ENCODE measurements around the gene KCNS1. TPM values are rescaled to one million over a fixed set of nuclear protein-coding genes. Genes with fewer than 3 reads are reported as not detected.
A peak's percentile ranks its signal among the peaks of the same experiment; 100 is the strongest.

KCNS1 gene
- total RNA-seq, 2 experiments from 2014 or later, result not detected

DNA sequence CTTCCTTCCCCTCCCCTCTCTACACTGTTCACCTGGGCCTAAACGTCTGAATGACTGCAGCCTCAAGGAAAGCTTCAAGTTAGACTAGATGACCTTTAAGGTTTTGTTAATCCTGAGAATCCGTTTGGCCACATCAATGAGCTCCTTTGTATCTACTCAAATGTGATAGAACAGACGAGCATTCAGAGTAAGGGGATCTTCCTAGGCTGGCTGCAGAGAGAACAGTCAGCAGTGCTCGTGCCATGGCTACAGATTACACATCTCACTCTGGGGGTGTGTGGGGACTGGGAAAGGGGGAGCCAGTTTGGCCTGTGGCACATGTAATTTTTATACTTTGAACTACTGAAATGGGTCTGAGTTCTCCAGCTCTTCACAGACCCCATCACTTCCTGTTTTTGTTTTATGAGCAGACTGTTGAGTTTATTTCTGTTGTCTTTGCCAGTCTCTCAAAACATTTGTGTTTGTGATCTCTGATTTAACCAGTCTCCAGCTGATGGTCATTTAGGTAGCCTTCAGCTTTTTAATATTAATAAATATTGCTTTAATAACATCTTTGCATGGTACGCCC, 50.9 kb downstream of the KCNS1 start:
- CTCF ChIA-PET (ENCODE audit: unreplicated experiment), result interaction anchor here (0.9 to 1.1 kb wide), 3 partner anchors 10 to 45 kb away, joined by 3 read pairs; no protein-coding TSS in a partner anchor
- Histone ChIP-seq H3K9me2 (ENCODE audit: insufficient read depth, low read length) (no peaks in the 10 kb centered on the region), H3K36me3 (ENCODE audit: insufficient read depth, low read length) (peaks cover 59% of the 10 kb centered on the region), H3K27ac (ENCODE audit: low read depth, low read length, poor library complexity, severe bottlenecking) (peak overlapping the region; percentile 66), H2AFZ (ENCODE audit: low read length) (no peak overlapping the region), H3K4me3 (ENCODE audit: low read depth, low read length, poor library complexity, severe bottlenecking) (peak overlapping the region; percentile 10), H3K9me3 (ENCODE audit: low read length) (no peaks in the 10 kb centered on the region), H3K4me1 (ENCODE audit: insufficient read depth, low read length, poor library complexity, severe bottlenecking) (peaks cover 61% of the 10 kb centered on the region), H4K20me1 (ENCODE audit: insufficient read depth, low read length) (peaks cover 29% of the 10 kb centered on the region; the same call in 1 of the 2 replicates), H3K4me2 (ENCODE audit: low read length) (peak overlapping the region; percentile 73), H3K79me2 (ENCODE audit: insufficient read depth, low read depth, low read length) (peaks cover 66% of the 10 kb centered on the region)
- no peak for TF ChIP-seq EZH2phosphoT487 (IDR thresholded peaks at IDR 0.05; ENCODE audit: borderline replicate concordance, low read depth, low read length)
- DNase-seq (ENCODE audit: low spot score), result peak; percentile 50
- no TSS peak for BruUV-seq (replicated peaks)
- POLR2A ChIA-PET, result interaction anchor here (0.9 to 3.1 kb wide), 8 partner anchors 10 to 89 kb away, joined by 3 to 25 read pairs (median 4); no protein-coding TSS in a partner anchor
- intact Hi-C loops (cut with micrococcal nuclease; ENCODE audit: unreplicated experiment), result no loop called here

DNA sequence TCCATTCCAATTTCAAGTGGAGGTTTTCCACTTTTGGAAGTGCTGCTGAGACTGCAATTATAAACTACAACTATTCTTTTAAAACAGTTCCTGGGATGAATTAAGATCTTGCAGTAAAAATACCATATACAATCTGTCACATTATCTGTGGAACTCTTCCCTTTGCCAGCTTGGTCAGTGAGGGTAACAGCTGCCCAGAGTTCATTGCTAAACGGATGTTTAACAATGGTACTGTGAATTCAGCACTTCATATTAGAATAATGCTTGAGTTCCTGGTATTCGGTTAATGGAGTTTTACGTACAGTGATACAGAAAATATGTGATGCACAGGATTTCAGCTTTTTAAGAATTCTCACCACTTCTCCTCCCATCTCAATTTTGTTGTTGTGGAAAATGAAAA, 51.5 kb downstream of the KCNS1 start:
- ChIA-PET POLR2A (interaction anchor here (1.0 to 3.1 kb wide), 5 partner anchors 10 to 90 kb away, joined by 3 to 25 read pairs (median 6); no protein-coding TSS in a partner anchor), CTCF (ENCODE audit: unreplicated experiment) (interaction anchor here (0.9 kb wide), 2 partner anchors 11 to 46 kb away, joined by 3 read pairs; no protein-coding TSS in a partner anchor)
- H3K4me2 ChIP-seq (ENCODE audit: low read length), result peak overlapping the region; percentile 73
- H3K9me3 ChIP-seq (ENCODE audit: low read length), result no peaks in the 10 kb centered on the region
- no peaks in the 10 kb centered on the region for H3K9me2 ChIP-seq (ENCODE audit: insufficient read depth, low read length)
- H4K20me1 ChIP-seq (ENCODE audit: insufficient read depth, low read length), result peaks cover 29% of the 10 kb centered on the region; the same call in 1 of the 2 replicates
- BruUV-seq (replicated peaks), result no TSS peak
- H2AFZ ChIP-seq (ENCODE audit: low read length), result no peak overlapping the region
- TF ChIP-seq, protein P1, sequence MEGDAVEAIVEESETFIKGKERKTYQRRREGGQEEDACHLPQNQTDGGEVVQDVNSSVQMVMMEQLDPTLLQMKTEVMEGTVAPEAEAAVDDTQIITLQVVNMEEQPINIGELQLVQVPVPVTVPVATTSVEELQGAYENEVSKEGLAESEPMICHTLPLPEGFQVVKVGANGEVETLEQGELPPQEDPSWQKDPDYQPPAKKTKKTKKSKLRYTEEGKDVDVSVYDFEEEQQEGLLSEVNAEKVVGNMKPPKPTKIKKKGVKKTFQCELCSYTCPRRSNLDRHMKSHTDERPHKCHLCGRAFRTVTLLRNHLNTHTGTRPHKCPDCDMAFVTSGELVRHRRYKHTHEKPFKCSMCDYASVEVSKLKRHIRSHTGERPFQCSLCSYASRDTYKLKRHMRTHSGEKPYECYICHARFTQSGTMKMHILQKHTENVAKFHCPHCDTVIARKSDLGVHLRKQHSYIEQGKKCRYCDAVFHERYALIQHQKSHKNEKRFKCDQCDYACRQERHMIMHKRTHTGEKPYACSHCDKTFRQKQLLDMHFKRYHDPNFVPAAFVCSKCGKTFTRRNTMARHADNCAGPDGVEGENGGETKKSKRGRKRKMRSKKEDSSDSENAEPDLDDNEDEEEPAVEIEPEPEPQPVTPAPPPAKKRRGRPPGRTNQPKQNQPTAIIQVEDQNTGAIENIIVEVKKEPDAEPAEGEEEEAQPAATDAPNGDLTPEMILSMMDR (conservative IDR thresholded peaks at IDR 0.05; ENCODE audit: low read length), result no peak
- no peak for TF ChIP-seq EZH2phosphoT487 (IDR thresholded peaks at IDR 0.05; ENCODE audit: borderline replicate concordance, low read depth, low read length)
- H3K4me3 ChIP-seq (ENCODE audit: low read depth, low read length, poor library complexity, severe bottlenecking), result peak overlapping the region; percentile 10
- peak overlapping the region; percentile 66 for H3K27ac ChIP-seq (ENCODE audit: low read depth, low read length, poor library complexity, severe bottlenecking)
- peaks cover 61% of the 10 kb centered on the region for H3K4me1 ChIP-seq (ENCODE audit: insufficient read depth, low read length, poor library complexity, severe bottlenecking)
- intact Hi-C loops (cut with micrococcal nuclease; ENCODE audit: unreplicated experiment), result no loop called here
- H3K79me2 ChIP-seq (ENCODE audit: insufficient read depth, low read depth, low read length), result peaks cover 71% of the 10 kb centered on the region
- peaks cover 57% of the 10 kb centered on the region for H3K36me3 ChIP-seq (ENCODE audit: insufficient read depth, low read length)
- DNase-seq (ENCODE audit: low spot score), result no peak

DNA sequence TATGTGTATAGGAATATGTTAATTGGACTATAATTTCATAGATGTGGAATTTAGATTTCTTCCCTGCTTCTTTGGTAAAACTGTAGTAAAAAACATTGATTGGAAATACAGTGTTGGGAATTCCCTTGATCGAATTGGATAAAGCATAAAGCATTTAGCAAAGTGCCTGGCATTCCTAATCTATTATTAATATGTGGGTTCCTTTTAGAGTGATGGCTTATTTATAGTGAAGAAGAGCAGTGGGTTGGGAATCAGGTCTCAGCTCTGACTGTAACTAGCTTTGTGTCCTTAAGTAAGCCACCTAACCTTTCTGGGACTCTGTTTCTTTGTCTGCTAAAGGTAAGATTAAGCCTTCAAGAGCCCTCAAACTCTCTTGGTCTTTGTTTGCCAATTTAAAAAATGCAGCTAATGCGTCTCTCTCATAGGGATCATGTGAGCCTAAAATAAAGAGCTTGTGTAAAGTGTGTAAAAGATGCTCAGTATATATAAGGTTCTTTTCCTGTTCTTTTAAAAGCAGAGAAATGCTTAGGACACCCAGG, 53.3 kb downstream of the KCNS1 start:
- TF ChIP-seq, protein P1 (conservative IDR thresholded peaks at IDR 0.05; ENCODE audit: low read length), result no peak
- no peak for TF ChIP-seq EZH2phosphoT487 (IDR thresholded peaks at IDR 0.05; ENCODE audit: borderline replicate concordance, low read depth, low read length)
- no peak overlapping the region for H3K4me2 ChIP-seq (ENCODE audit: low read length)
- POLR2A ChIA-PET, result no interaction called here
- BruUV-seq (replicated peaks), result no TSS peak
- no peak for DNase-seq (ENCODE audit: low spot score)
- no peaks in the 10 kb centered on the region for H3K9me2 ChIP-seq (ENCODE audit: insufficient read depth, low read length)
- H3K4me3 ChIP-seq (ENCODE audit: low read depth, low read length, poor library complexity, severe bottlenecking), result no peak overlapping the region
- peaks cover 62% of the 10 kb centered on the region for H3K79me2 ChIP-seq (ENCODE audit: insufficient read depth, low read depth, low read length)
- H4K20me1 ChIP-seq (ENCODE audit: insufficient read depth, low read length), result peaks cover 18% of the 10 kb centered on the region; the same call in 1 of the 2 replicates
- H3K36me3 ChIP-seq (ENCODE audit: insufficient read depth, low read length), result peaks cover 63% of the 10 kb centered on the region
- no peaks in the 10 kb centered on the region for H3K9me3 ChIP-seq (ENCODE audit: low read length)
- H3K27ac ChIP-seq (ENCODE audit: low read depth, low read length, poor library complexity, severe bottlenecking), result no peak overlapping the region
- H2AFZ ChIP-seq (ENCODE audit: low read length), result no peak overlapping the region
- CTCF ChIA-PET (ENCODE audit: unreplicated experiment), result no interaction called here
- peaks cover 53% of the 10 kb centered on the region for H3K4me1 ChIP-seq (ENCODE audit: insufficient read depth, low read length, poor library complexity, severe bottlenecking)
- intact Hi-C loops (cut with micrococcal nuclease; ENCODE audit: unreplicated experiment), result no loop called here
